WTC11 (cell line): ENCODE measurements around the gene TSPAN4. TPM values are rescaled to one million over a fixed set of nuclear protein-coding genes. Genes with fewer than 3 reads are reported as not detected.

Experiments used
- ATAC-seq: fragments of 200-7000 bp; cut with Tn5 transposase; 2 replicates; pipeline ENCODE4 v1.10.0; 2021; ENCODE audit warnings: mild to moderate bottlenecking, moderate library complexity
- CTCF ChIA-PET: fragments of 300-600 bp; sonication (Branson Sonifier 250); formaldehyde crosslinking; loops from one replicate; lab custom pipeline; 2021; ENCODE audit warnings: antibody characterized with exemption; lab: Charles Lee
- POLR2A ChIA-PET: fragments of 350-600 bp; sonication (Branson Sonifier 250); formaldehyde crosslinking; loops from one replicate; lab custom pipeline; 2021; ENCODE audit warnings: antibody characterized with exemption; lab: Charles Lee
- DNase-seq: peaks from one replicate; pipeline ENCODE4 v3.0.0; 2021; ENCODE audit warnings: low spot score
- H3K27ac Mint-ChIP-seq: 2 replicates; pipeline ENCODE4 v1.8.0; 2021; ENCODE audit warnings: mixed read lengths
- H3K27me3 Mint-ChIP-seq: 2 replicates; pipeline ENCODE4 v1.8.0; 2021; ENCODE audit warnings: low read depth, mild to moderate bottlenecking, moderate library complexity, mixed read lengths
- H3K36me3 Mint-ChIP-seq: 2 replicates; pipeline ENCODE4 v1.8.0; 2021; ENCODE audit warnings: mixed read lengths
- H3K4me1 Mint-ChIP-seq: 2 replicates; pipeline ENCODE4 v1.8.0; 2022; ENCODE audit warnings: mixed read lengths
- H3K4me3 Mint-ChIP-seq: 2 replicates; pipeline ENCODE4 v1.8.0; 2021; ENCODE audit warnings: mild to moderate bottlenecking, moderate library complexity, mixed read lengths
- H3K9me3 Mint-ChIP-seq: 2 replicates; pipeline ENCODE4 v1.8.0; 2021; ENCODE audit warnings: mixed read lengths
- CREM ChIP-seq: sonication (generic); formaldehyde crosslinking; IDR thresholded peaks from 2 replicates; pipeline ENCODE4 v1.8.1; 2022; ENCODE audit warnings: mild to moderate bottlenecking, missing genetic modification reagents, moderate library complexity
- FOXJ3 ChIP-seq: sonication (generic); formaldehyde crosslinking; IDR thresholded peaks from 2 replicates; pipeline ENCODE4 v1.9.0; 2021; ENCODE audit warnings: missing genetic modification reagents, mild to moderate bottlenecking, borderline replicate concordance
- FOXK1 ChIP-seq: sonication (generic); formaldehyde crosslinking; IDR thresholded peaks from 2 replicates; pipeline ENCODE4 v1.8.0; 2022; ENCODE audit warnings: mild to moderate bottlenecking, moderate library complexity, missing genetic modification reagents
- GABPB1 ChIP-seq: sonication (generic); formaldehyde crosslinking; IDR thresholded peaks from 2 replicates; pipeline ENCODE4 v1.8.1; 2023; ENCODE audit warnings: mild to moderate bottlenecking, missing genetic modification reagents
- GTF2I ChIP-seq: fragments of 250-450 bp; sonication (Bioruptor Pico); conservative IDR thresholded peaks from 2 replicates; pipeline ENCODE4 v1.4.0; 2021; ENCODE audit warnings: mild to moderate bottlenecking
- HMGA2 ChIP-seq: fragments of 250-450 bp; sonication (Bioruptor Pico); IDR thresholded peaks from 2 replicates; pipeline ENCODE4 v1.4.0; 2021; ENCODE audit warnings: mild to moderate bottlenecking, moderate library complexity
- JAZF1 ChIP-seq: fragments of 250-450 bp; sonication (Bioruptor Pico); IDR thresholded peaks from 2 replicates; pipeline ENCODE4 v1.9.0; 2021; ENCODE audit warnings: moderate library complexity, mild to moderate bottlenecking, inconsistent platforms
- KAT7 ChIP-seq: sonication (generic); formaldehyde crosslinking; IDR thresholded peaks from 2 replicates; pipeline ENCODE4 v1.8.1; 2023; ENCODE audit warnings: missing genetic modification reagents, mild to moderate bottlenecking, borderline replicate concordance
- PRRX2 ChIP-seq: fragments of 250-450 bp; sonication (Bioruptor Pico); IDR thresholded peaks from 2 replicates; pipeline ENCODE4 v1.8.0; 2021; ENCODE audit warnings: mild to moderate bottlenecking
- SOX15 ChIP-seq: fragments of 250-450 bp; sonication (Bioruptor Pico); IDR thresholded peaks from 2 replicates; pipeline ENCODE4 v1.9.0; 2021; ENCODE audit warnings: mild to moderate bottlenecking
- TCF7 ChIP-seq: sonication (generic); formaldehyde crosslinking; IDR thresholded peaks from 2 replicates; pipeline ENCODE4 v1.8.0; 2022; ENCODE audit warnings: mild to moderate bottlenecking, low read depth, missing genetic modification reagents, moderate library complexity
- TP53 ChIP-seq: sonication (generic); formaldehyde crosslinking; IDR thresholded peaks from 2 replicates; pipeline ENCODE4 v1.8.1; 2023; ENCODE audit warnings: mild to moderate bottlenecking, missing genetic modification reagents
- ZBTB21 ChIP-seq: sonication (generic); formaldehyde crosslinking; IDR thresholded peaks from 2 replicates; pipeline ENCODE4 v1.8.1; 2023; ENCODE audit warnings: mild to moderate bottlenecking, missing genetic modification reagents, borderline replicate concordance
- ZMAT4 ChIP-seq: fragments of 250-450 bp; sonication (Bioruptor Pico); IDR thresholded peaks from 2 replicates; pipeline ENCODE4 v1.9.0; 2021; ENCODE audit warnings: mild to moderate bottlenecking
- ZNF121 ChIP-seq: sonication (generic); formaldehyde crosslinking; IDR thresholded peaks from 2 replicates; pipeline ENCODE4 v1.8.0; 2023; ENCODE audit warnings: missing genetic modification reagents
- ZNF138 ChIP-seq: sonication (generic); formaldehyde crosslinking; conservative IDR thresholded peaks from 2 replicates; pipeline ENCODE4 v1.8.1; 2022; ENCODE audit warnings: mild to moderate bottlenecking, moderate library complexity, missing genetic modification reagents
- ZNF423 ChIP-seq: fragments of 250-450 bp; sonication (Bioruptor Pico); IDR thresholded peaks from 2 replicates; pipeline ENCODE4 v2.1.2; 2022; ENCODE audit warnings: mild to moderate bottlenecking, moderate library complexity
- ZNF425 ChIP-seq: fragments of 250-450 bp; sonication (Bioruptor Pico); conservative IDR thresholded peaks from 2 replicates; pipeline ENCODE4 v1.9.0; 2021; ENCODE audit warnings: mild to moderate bottlenecking
- ZNF671 ChIP-seq: fragments of 250-450 bp; sonication (Bioruptor Pico); IDR thresholded peaks from 2 replicates; pipeline ENCODE4 v1.8.0; 2021; ENCODE audit warnings: mild to moderate bottlenecking
- total RNA-seq: library from RNA; stranded (reverse); gene quantifications from 3 replicates; pipeline ENCODE4 v1.2.3, GENCODE V29; 2021
- TF ChIP-seq, protein P1 (sequence below): fragments of 250-450 bp; sonication (Bioruptor Pico); IDR thresholded peaks from 2 replicates; pipeline ENCODE4 v2.1.2; 2022; ENCODE audit warnings: mild to moderate bottlenecking, moderate library complexity
- TF ChIP-seq, protein P2 (sequence below): fragments of 250-450 bp; sonication (Bioruptor Pico); IDR thresholded peaks from 2 replicates; pipeline ENCODE4 v1.9.0; 2021; ENCODE audit warnings: mild to moderate bottlenecking, borderline replicate concordance

TSPAN4 gene
- total RNA-seq, 1 experiment from 2014 or later = 94.3 TPM

GRCh38 chr11:859394-860131 lies 16.9 kb downstream of the TSPAN4 start:
- ATAC-seq = no peak
- Mint-ChIP-seq H3K27ac (no peak overlapping the region), H3K4me3 (no peak overlapping the region), H3K9me3 (no peaks in the 10 kb centered on the region), H3K27me3 (peaks cover 3% of the 10 kb centered on the region; the same call in 1 of the 2 replicates), H3K36me3 (no peaks in the 10 kb centered on the region), H3K4me1 (peaks cover 40% of the 10 kb centered on the region)
- POLR2A ChIA-PET = interaction anchor here (0.6 kb wide), 1 partner anchor 71 kb away, joined by 5 read pairs; no protein-coding TSS in a partner anchor
- no peak for TF ChIP-seq GABPB1
- TF ChIP-seq, protein P1, sequence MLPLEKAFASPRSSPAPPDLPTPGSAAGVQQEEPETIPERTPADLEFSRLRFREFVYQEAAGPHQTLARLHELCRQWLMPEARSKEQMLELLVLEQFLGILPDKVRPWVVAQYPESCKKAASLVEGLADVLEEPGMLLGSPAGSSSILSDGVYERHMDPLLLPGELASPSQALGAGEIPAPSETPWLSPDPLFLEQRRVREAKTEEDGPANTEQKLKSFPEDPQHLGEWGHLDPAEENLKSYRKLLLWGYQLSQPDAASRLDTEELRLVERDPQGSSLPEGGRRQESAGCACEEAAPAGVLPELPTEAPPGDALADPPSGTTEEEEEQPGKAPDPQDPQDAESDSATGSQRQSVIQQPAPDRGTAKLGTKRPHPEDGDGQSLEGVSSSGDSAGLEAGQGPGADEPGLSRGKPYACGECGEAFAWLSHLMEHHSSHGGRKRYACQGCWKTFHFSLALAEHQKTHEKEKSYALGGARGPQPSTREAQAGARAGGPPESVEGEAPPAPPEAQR (CRISPR knock-in tag) = no peak
- TF ChIP-seq, protein P2, sequence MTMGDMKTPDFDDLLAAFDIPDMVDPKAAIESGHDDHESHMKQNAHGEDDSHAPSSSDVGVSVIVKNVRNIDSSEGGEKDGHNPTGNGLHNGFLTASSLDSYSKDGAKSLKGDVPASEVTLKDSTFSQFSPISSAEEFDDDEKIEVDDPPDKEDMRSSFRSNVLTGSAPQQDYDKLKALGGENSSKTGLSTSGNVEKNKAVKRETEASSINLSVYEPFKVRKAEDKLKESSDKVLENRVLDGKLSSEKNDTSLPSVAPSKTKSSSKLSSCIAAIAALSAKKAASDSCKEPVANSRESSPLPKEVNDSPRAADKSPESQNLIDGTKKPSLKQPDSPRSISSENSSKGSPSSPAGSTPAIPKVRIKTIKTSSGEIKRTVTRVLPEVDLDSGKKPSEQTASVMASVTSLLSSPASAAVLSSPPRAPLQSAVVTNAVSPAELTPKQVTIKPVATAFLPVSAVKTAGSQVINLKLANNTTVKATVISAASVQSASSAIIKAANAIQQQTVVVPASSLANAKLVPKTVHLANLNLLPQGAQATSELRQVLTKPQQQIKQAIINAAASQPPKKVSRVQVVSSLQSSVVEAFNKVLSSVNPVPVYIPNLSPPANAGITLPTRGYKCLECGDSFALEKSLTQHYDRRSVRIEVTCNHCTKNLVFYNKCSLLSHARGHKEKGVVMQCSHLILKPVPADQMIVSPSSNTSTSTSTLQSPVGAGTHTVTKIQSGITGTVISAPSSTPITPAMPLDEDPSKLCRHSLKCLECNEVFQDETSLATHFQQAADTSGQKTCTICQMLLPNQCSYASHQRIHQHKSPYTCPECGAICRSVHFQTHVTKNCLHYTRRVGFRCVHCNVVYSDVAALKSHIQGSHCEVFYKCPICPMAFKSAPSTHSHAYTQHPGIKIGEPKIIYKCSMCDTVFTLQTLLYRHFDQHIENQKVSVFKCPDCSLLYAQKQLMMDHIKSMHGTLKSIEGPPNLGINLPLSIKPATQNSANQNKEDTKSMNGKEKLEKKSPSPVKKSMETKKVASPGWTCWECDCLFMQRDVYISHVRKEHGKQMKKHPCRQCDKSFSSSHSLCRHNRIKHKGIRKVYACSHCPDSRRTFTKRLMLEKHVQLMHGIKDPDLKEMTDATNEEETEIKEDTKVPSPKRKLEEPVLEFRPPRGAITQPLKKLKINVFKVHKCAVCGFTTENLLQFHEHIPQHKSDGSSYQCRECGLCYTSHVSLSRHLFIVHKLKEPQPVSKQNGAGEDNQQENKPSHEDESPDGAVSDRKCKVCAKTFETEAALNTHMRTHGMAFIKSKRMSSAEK (CRISPR knock-in tag) = no peak
- TF ChIP-seq PRRX2 (CRISPR knock-in tag) = no peak
- no peak for TF ChIP-seq FOXJ3 (CRISPR knock-in tag)
- TF ChIP-seq ZNF425 (CRISPR knock-in tag) = no peak
- no peak for TF ChIP-seq TP53 (CRISPR knock-in tag)
- no peak for TF ChIP-seq HMGA2 (CRISPR knock-in tag)
- TF ChIP-seq TCF7 (CRISPR knock-in tag) = no peak
- CTCF ChIA-PET = interaction anchor here (1.0 to 1.3 kb wide), 3 partner anchors 9 to 35 kb away, joined by 3 read pairs; no protein-coding TSS in a partner anchor
- DNase-seq = no peak

GRCh38 chr11:860234-861104 lies 17.8 kb downstream of the TSPAN4 start:
- POLR2A ChIA-PET = interaction anchor here (0.6 to 1.0 kb wide), 2 partner anchors 16 to 72 kb away, joined by 3 to 5 read pairs; no protein-coding TSS in a partner anchor

DNA sequence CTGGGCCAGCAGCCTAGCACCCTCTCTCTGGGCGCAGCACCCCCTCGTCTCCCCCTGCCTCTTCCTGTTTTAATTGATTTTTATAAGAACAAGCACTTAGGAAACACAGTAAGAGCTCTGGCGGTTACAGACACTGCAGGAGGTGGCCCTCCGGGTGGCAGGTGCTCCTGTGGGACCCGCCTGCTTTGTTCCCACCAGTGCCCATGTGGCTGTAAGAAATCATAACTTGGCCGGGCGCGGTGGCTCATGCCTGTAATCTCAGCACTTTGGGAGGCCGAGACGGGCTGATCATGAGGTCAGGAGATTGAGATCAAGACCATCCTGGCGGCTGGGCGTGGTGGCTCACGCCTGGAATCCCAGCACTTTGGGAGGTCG lies 18.4 kb downstream of the TSPAN4 start:
- no peak for DNase-seq
- no peak overlapping the region for H3K4me3 Mint-ChIP-seq
- peaks cover 3% of the 10 kb centered on the region; the same call in 1 of the 2 replicates for H3K27me3 Mint-ChIP-seq
- ChIA-PET POLR2A (interaction anchor here (1.0 kb wide), 1 partner anchor 16 kb away, joined by 3 read pairs; no protein-coding TSS in a partner anchor), CTCF (interaction anchor here (3.5 to 3.8 kb wide), 2 partner anchors 9 to 13 kb away, joined by 12 to 24 read pairs; no protein-coding TSS in a partner anchor)
- ATAC-seq = no peak
- H3K9me3 Mint-ChIP-seq = no peaks in the 10 kb centered on the region
- no peaks in the 10 kb centered on the region for H3K36me3 Mint-ChIP-seq
- H3K27ac Mint-ChIP-seq = no peak overlapping the region
- H3K4me1 Mint-ChIP-seq = peaks cover 39% of the 10 kb centered on the region
- TF ChIP-seq ZNF138 (CRISPR knock-in tag) (no peak), ZBTB21 (CRISPR knock-in tag) (no peak), GTF2I (CRISPR knock-in tag) (no peak), ZNF425 (CRISPR knock-in tag) (no peak), JAZF1 (CRISPR knock-in tag) (no peak), ZMAT4 (no peak), TP53 (CRISPR knock-in tag) (no peak), ZNF121 (CRISPR knock-in tag) (no peak), KAT7 (CRISPR knock-in tag) (no peak), CREM (CRISPR knock-in tag) (no peak)

More at GRCh38 chr11:860234-861104, 17.8 kb downstream of the TSPAN4 start:
- CTCF ChIA-PET = interaction anchor here (0.6 to 3.8 kb wide), 6 partner anchors 9 to 43 kb away, joined by 3 to 24 read pairs (median 3); no protein-coding TSS in a partner anchor
- TF ChIP-seq ZNF671 (CRISPR knock-in tag) = no peak
- no peak for TF ChIP-seq ZNF423 (CRISPR knock-in tag)
- no peak for TF ChIP-seq SOX15 (CRISPR knock-in tag)
- TF ChIP-seq FOXK1 (CRISPR knock-in tag) = no peak
- no peak overlapping the region for H3K4me3 Mint-ChIP-seq
- H3K27me3 Mint-ChIP-seq = peaks cover 3% of the 10 kb centered on the region; the same call in 1 of the 2 replicates
- no peaks in the 10 kb centered on the region for H3K36me3 Mint-ChIP-seq
- DNase-seq (no peak), ATAC-seq (no peak)
- H3K27ac Mint-ChIP-seq = no peak overlapping the region
- no peaks in the 10 kb centered on the region for H3K9me3 Mint-ChIP-seq
- peaks cover 40% of the 10 kb centered on the region for H3K4me1 Mint-ChIP-seq
